IMR-90 (cell line): ENCODE measurements around the gene HSP90B1. TPM values are rescaled to one million over a fixed set of nuclear protein-coding genes. Genes with fewer than 3 reads are reported as not detected.

ENCODE experiments used
- ATAC-seq: fragments of 200-7000 bp; cut with Tn5 transposase; 2 replicates; pipeline ENCODE4 v1.9.1; 2020; ENCODE audit warnings: low read depth, mild to moderate bottlenecking, moderate library complexity
- BruUV-seq: library from RNA; stranded (reverse); fragments of 400-500 nt; replicated peaks from 2 replicates; lab custom pipeline; 2021; lab: Mats Ljungman, UMichigan
- CTCF ChIA-PET: fragments of 300-600 bp; formaldehyde crosslinking; extraction: SDS; loops from one replicate; lab custom pipeline; 2021; ENCODE audit warnings: antibody characterized with exemption; lab: Yijun Ruan, JAX
- POLR2A ChIA-PET: fragments of 300-600 bp; sonication (Branson Sonifier 250); formaldehyde crosslinking; loops from one replicate; lab custom pipeline; 2022; ENCODE audit warnings: antibody characterized with exemption; ENCODE audit not compliant: unreplicated experiment; lab: Charles Lee
- DNase-seq: peaks from one replicate; pipeline ENCODE4 v3.0.0; 2013
- H2AFZ ChIP-seq: replicated peaks from 2 replicates; pipeline ENCODE3; 2013; ENCODE audit warnings: low read length, mild to moderate bottlenecking; ENCODE audit not compliant: poor library complexity
- H2AK5ac ChIP-seq: 2 replicates; pipeline ENCODE4 v1.6.1; 2013; ENCODE audit warnings: low read depth, low read length, inconsistent platforms
- H2AK9ac ChIP-seq: replicated peaks from 2 replicates; pipeline ENCODE3; 2013; ENCODE audit warnings: mild to moderate bottlenecking, low read depth, low read length, moderate library complexity; ENCODE audit not compliant: poor library complexity
- H2BK120ac ChIP-seq: 2 replicates; pipeline ENCODE4 v1.6.1; 2013; ENCODE audit warnings: low read depth, low read length, inconsistent platforms
- H2BK15ac ChIP-seq: 3 replicates; pipeline ENCODE4 v1.6.1; 2013; ENCODE audit warnings: low read depth, low read length, inconsistent platforms
- H2BK20ac ChIP-seq: 2 replicates; pipeline ENCODE4 v1.6.1; 2013; ENCODE audit warnings: low read depth, mild to moderate bottlenecking, inconsistent platforms, low read length, moderate library complexity
- H2BK5ac ChIP-seq: 2 replicates; pipeline ENCODE4 v1.6.1; 2013; ENCODE audit warnings: mild to moderate bottlenecking, low read depth, low read length, inconsistent platforms; ENCODE audit not compliant: poor library complexity, severe bottlenecking
- H3K14ac ChIP-seq: replicated peaks from 2 replicates; pipeline ENCODE4 v1.6.1; 2013; ENCODE audit warnings: low read depth, low read length, inconsistent platforms
- H3K18ac ChIP-seq: 2 replicates; pipeline ENCODE4 v1.6.1; 2013; ENCODE audit warnings: low read depth, low read length, control low read depth
- H3K23ac ChIP-seq: 2 replicates; pipeline ENCODE4 v1.6.1; 2013; ENCODE audit warnings: low read depth, low read length, inconsistent platforms
- H3K27ac ChIP-seq: 2 replicates; pipeline ENCODE4 v1.5.1; 2013; ENCODE audit warnings: mild to moderate bottlenecking, control low read depth, low read length; ENCODE audit not compliant: insufficient read depth
- H3K27me3 ChIP-seq: 2 replicates; pipeline ENCODE4 v1.6.1; 2013; ENCODE audit warnings: low read length; ENCODE audit not compliant: control insufficient read depth, insufficient read depth
- H3K36me3 ChIP-seq: 2 replicates; pipeline ENCODE4 v1.6.1; 2013; ENCODE audit warnings: low read length, mixed read lengths; ENCODE audit not compliant: control insufficient read depth, insufficient read depth
- H3K4ac ChIP-seq: 2 replicates; pipeline ENCODE4 v1.6.1; 2013; ENCODE audit warnings: low read depth, low read length, inconsistent platforms
- H3K4me1 ChIP-seq: 2 replicates; pipeline ENCODE4 v1.6.1; 2013; ENCODE audit warnings: low read length, mixed read lengths; ENCODE audit not compliant: control insufficient read depth, insufficient read depth
- H3K4me2 ChIP-seq: 2 replicates; pipeline ENCODE4 v1.6.1; 2013; ENCODE audit warnings: low read depth, mild to moderate bottlenecking, control low read depth, low read length, moderate library complexity
- H3K4me3 ChIP-seq: 2 replicates; pipeline ENCODE4 v1.5.1; 2013; ENCODE audit warnings: low read depth, mild to moderate bottlenecking, control low read depth, low read length, moderate library complexity; ENCODE audit not compliant: insufficient read depth
- H3K56ac ChIP-seq: 2 replicates; pipeline ENCODE4 v1.6.1; 2013; ENCODE audit warnings: low read length, inconsistent platforms; ENCODE audit not compliant: insufficient read depth; ENCODE audit errors: extremely low read depth
- H3K79me1 ChIP-seq, 2 experiments: 2 replicates each; pipeline ENCODE4 v1.6.1; 2013; ENCODE audit warnings: low read length in 2 of 2, inconsistent platforms in 1 of 2, low read depth in 1 of 2
- H3K9ac ChIP-seq: 2 replicates; pipeline ENCODE4 v1.6.1; 2013; ENCODE audit warnings: low read depth, low read length, control low read depth
- H3K9me1 ChIP-seq: 2 replicates; pipeline ENCODE4 v1.6.1; 2013; ENCODE audit warnings: low read length, inconsistent platforms; ENCODE audit not compliant: insufficient read depth
- H3K9me3 ChIP-seq: 2 replicates; pipeline ENCODE4 v1.6.1; 2013; ENCODE audit warnings: low read length; ENCODE audit not compliant: control insufficient read depth, insufficient read depth
- H4K20me1 ChIP-seq: 2 replicates; pipeline ENCODE4 v1.6.1; 2013; ENCODE audit warnings: low read length, inconsistent platforms; ENCODE audit not compliant: insufficient read depth
- H4K5ac ChIP-seq: 2 replicates; pipeline ENCODE4 v1.6.1; 2013; ENCODE audit warnings: mild to moderate bottlenecking, low read depth, low read length, control low read depth
- H4K8ac ChIP-seq, 2 experiments: 2 replicates each; pipeline ENCODE4 v1.6.1; 2013; ENCODE audit warnings: low read depth in 2 of 2, low read length in 2 of 2, control low read depth in 1 of 2, inconsistent platforms in 1 of 2
- H4K91ac ChIP-seq: 2 replicates; pipeline ENCODE4 v1.6.1; 2013; ENCODE audit warnings: low read depth, low read length, inconsistent platforms; ENCODE audit not compliant: insufficient read depth
- BHLHE40 ChIP-seq: fragments of 150-350 bp; IDR thresholded peaks from 2 replicates; pipeline ENCODE4 v1.6.1; 2016; ENCODE audit warnings: mild to moderate bottlenecking, low read depth, low read length
- CEBPB ChIP-seq: IDR thresholded peaks from 2 replicates; pipeline ENCODE4 v1.6.1; 2012; ENCODE audit warnings: low read depth, low read length, improper control_type of control experiment
- CHD1 ChIP-seq: IDR thresholded peaks from 2 replicates; pipeline ENCODE4 v1.6.1; 2012; ENCODE audit warnings: low read depth, low read length, improper control_type of control experiment
- CTCF ChIP-seq: conservative IDR thresholded peaks from 2 replicates; pipeline ENCODE4 v1.5.1; 2012; ENCODE audit warnings: mild to moderate bottlenecking, low read depth, low read length, improper control_type of control experiment
- FOS ChIP-seq: fragments of 150-350 bp; IDR thresholded peaks from 2 replicates; pipeline ENCODE4 v1.6.1; 2016; ENCODE audit warnings: low read depth, low read length
- MAFK ChIP-seq: IDR thresholded peaks from 2 replicates; pipeline ENCODE4 v1.6.1; 2012; ENCODE audit warnings: low read depth, low read length, improper control_type of control experiment
- MAZ ChIP-seq: IDR thresholded peaks from 2 replicates; pipeline ENCODE4 v1.6.1; 2012; ENCODE audit warnings: low read depth, mild to moderate bottlenecking, low read length, improper control_type of control experiment, moderate library complexity, borderline replicate concordance
- MXI1 ChIP-seq: IDR thresholded peaks from 2 replicates; pipeline ENCODE4 v1.6.1; 2012; ENCODE audit warnings: low read depth, mild to moderate bottlenecking, low read length, moderate library complexity, borderline replicate concordance
- NFE2L2 ChIP-seq: fragments of 150-350 bp; IDR thresholded peaks from 2 replicates; pipeline ENCODE4 v1.6.1; 2016; ENCODE audit warnings: low read depth, mild to moderate bottlenecking, low read length
- POLR2A ChIP-seq: IDR thresholded peaks from 2 replicates; pipeline ENCODE4 v1.6.1; 2012; ENCODE audit warnings: mild to moderate bottlenecking, low read depth, low read length
- RAD21 ChIP-seq: IDR thresholded peaks from 2 replicates; pipeline ENCODE4 v1.6.1; 2012; ENCODE audit warnings: low read length, improper control_type of control experiment
- RCOR1 ChIP-seq: IDR thresholded peaks from 2 replicates; pipeline ENCODE4 v1.6.1; 2012; ENCODE audit warnings: mild to moderate bottlenecking, low read length, improper control_type of control experiment; ENCODE audit not compliant: insufficient replicate concordance
- RFX5 ChIP-seq: IDR thresholded peaks from 2 replicates; pipeline ENCODE4 v1.8.0; 2012; ENCODE audit warnings: low read depth, mild to moderate bottlenecking, low read length, moderate library complexity
- SMC3 ChIP-seq: fragments of 150-350 bp; IDR thresholded peaks from 2 replicates; pipeline ENCODE4 v1.6.1; 2016; ENCODE audit warnings: low read depth, mild to moderate bottlenecking, antibody characterized with exemption, low read length, moderate library complexity
- USF2 ChIP-seq: fragments of 150-350 bp; IDR thresholded peaks from 2 replicates; pipeline ENCODE4 v1.6.1; 2017; ENCODE audit warnings: mild to moderate bottlenecking, antibody characterized with exemption, low read length, low read depth
- WGBS, 2 experiments: methylation state at CpG; one replicate each; pipeline versions ENCODE4 v1.1.5 to v1.1.7; 2013; ENCODE audit warnings: missing lambda C conversion rate in 2 of 2; ENCODE audit not compliant: insufficient read length in 1 of 2; ENCODE audit errors: extremely low coverage in 2 of 2; 5-methylcytosine and 5-hydroxymethylcytosine counted together
- dilution Hi-C: fragments of 300-500 bp; cut with HindIII; formaldehyde crosslinking; loops from one replicate; pipeline ENCODE4 v1.14.3; 2018; ENCODE audit warnings: low sequenced_read_pairs; ENCODE audit not compliant: unreplicated experiment
- in situ Hi-C: fragments of 300-500 bp; cut with MboI; formaldehyde crosslinking; loops from 3 replicates; pipeline ENCODE4 v1.14.3; 2019; ENCODE audit warnings: low sequenced_read_pairs, inconsistent platforms, mixed read lengths
- intact Hi-C: fragments of 100-400 bp; cut with micrococcal nuclease; formaldehyde crosslinking; loops from 2 replicates; pipeline ENCODE4 v1.10.0; 2022
- polyA plus RNA-seq, 3 experiments: library from polyadenylated mRNA; depleted of rRNA; stranded (reverse); fragments of >200 nt; gene quantifications; 2 replicates each; pipeline ENCODE4 v1.2.3, GENCODE V29; 2012; ENCODE audit warnings: low replicate concordance in 1 of 3
- total RNA-seq: library from RNA; depleted of rRNA; stranded (reverse); fragments of >200 nt; gene quantifications from 2 replicates; pipeline ENCODE4 v1.2.3, GENCODE V29; 2012
- TF ChIP-seq, protein P1 (sequence below): fragments of 150-350 bp; IDR thresholded peaks from 2 replicates; pipeline ENCODE4 v1.6.1; 2016; ENCODE audit warnings: low read depth, mild to moderate bottlenecking, low read length, moderate library complexity, borderline replicate concordance

Gene HSP90B1
- total and polyA plus RNA-seq, 2 of the 4 experiments (the other 2 are of a cell fraction), result 398 to 765 TPM

DNA sequence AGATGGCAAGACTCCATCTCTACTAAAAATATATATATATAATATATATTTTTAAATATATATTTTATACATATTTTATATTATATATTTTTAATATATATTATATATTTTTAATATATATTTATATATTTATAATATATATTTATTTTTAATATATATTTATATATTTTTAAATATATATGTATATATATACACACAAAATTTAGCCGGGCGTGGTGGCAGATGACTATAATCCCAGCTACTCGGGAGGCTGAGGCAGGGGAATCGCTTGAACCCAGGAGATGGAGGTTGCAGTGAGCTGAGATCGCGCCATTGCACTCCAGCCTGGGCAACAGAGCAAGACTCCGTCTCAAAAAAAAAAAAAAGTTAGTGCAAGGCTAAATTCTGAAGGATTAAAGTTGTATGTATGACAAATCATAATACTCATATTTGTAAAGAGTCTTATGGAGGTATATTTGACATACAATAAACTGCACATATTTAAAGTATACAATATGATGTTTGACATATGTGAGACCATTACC, 27.7 kb downstream of the HSP90B1 start:
- Histone ChIP-seq H3K23ac (no peak overlapping the region), H3K27me3 (no peaks in the 10 kb centered on the region), H2BK15ac (no peak overlapping the region), H4K20me1 (no peaks in the 10 kb centered on the region; the same call in 1 of the 2 replicates), H3K9ac (no peak overlapping the region), H3K4ac (no peak overlapping the region; the same call in 1 of the 2 replicates), H2AFZ (no peak overlapping the region), H3K14ac (no peak overlapping the region), H4K91ac (no peak overlapping the region), H2AK5ac (no peak overlapping the region), H2BK5ac (no peak overlapping the region), H3K4me1 (peaks cover 3% of the 10 kb centered on the region; the same call in 1 of the 2 replicates), H3K9me3 (no peaks in the 10 kb centered on the region), H3K36me3 (peaks cover 12% of the 10 kb centered on the region), H3K4me3 (no peak overlapping the region), H4K5ac (no peak overlapping the region), H2BK20ac (no peak overlapping the region), H3K18ac (no peak overlapping the region), H3K4me2 (peak overlapping the region; percentile 87; the same call in 1 of the 2 replicates), H3K79me1 (peaks cover 21 to 57% of the 10 kb centered on the region in 2 experiments; a peak in 3 of 4 replicates), H3K27ac (peak overlapping the region; percentile 79), H3K56ac (no peak overlapping the region), H3K9me1 (peaks cover 5% of the 10 kb centered on the region; the same call in 1 of the 2 replicates), H2AK9ac (no peak overlapping the region), H4K8ac (peak overlapping the region; percentile 88 to 91; a peak in 2 of 4 replicates), H2BK120ac (no peak overlapping the region)
- WGBS, 2 experiments, result no CpG with 5 or more reads among the region's 7 CpGs
- ChIA-PET POLR2A (no interaction called here), CTCF (no interaction called here)
- TF ChIP-seq RFX5 (no peak), SMC3 (no peak), RCOR1 (no peak), BHLHE40 (no peak), RAD21 (no peak), USF2 (no peak), MAFK (no peak), CEBPB (no peak), FOS (no peak), CTCF (no peak), CHD1 (no peak), MXI1 (no peak), POLR2A (no peak), MAZ (no peak), NFE2L2 (no peak)
- TF ChIP-seq, protein P1, sequence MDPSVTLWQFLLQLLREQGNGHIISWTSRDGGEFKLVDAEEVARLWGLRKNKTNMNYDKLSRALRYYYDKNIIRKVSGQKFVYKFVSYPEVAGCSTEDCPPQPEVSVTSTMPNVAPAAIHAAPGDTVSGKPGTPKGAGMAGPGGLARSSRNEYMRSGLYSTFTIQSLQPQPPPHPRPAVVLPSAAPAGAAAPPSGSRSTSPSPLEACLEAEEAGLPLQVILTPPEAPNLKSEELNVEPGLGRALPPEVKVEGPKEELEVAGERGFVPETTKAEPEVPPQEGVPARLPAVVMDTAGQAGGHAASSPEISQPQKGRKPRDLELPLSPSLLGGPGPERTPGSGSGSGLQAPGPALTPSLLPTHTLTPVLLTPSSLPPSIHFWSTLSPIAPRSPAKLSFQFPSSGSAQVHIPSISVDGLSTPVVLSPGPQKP, result no peak
- ATAC-seq (no peak), DNase-seq (no peak)
- in situ Hi-C loops, result no loop called here
- BruUV-seq, result no TSS peak
- intact Hi-C loops, result loop anchor here (1.0 to 2.0 kb wide), 4 partner anchors 7 to 151 kb away; partner anchors contain the start of gene TDG
- dilution Hi-C loops, result no loop called here
